GM18502 (cell line): Measurements from ENCODE around the gene ARL5B.

Experiments used
- ATAC-seq: cut with Tn5 transposase; IDR thresholded peaks from one replicate; pipeline ENCODE4 v1.9.1; 2021; ENCODE audit warnings: mild to moderate bottlenecking; ENCODE audit not compliant: unreplicated experiment, poor library complexity

Gene ARL5B

DNA sequence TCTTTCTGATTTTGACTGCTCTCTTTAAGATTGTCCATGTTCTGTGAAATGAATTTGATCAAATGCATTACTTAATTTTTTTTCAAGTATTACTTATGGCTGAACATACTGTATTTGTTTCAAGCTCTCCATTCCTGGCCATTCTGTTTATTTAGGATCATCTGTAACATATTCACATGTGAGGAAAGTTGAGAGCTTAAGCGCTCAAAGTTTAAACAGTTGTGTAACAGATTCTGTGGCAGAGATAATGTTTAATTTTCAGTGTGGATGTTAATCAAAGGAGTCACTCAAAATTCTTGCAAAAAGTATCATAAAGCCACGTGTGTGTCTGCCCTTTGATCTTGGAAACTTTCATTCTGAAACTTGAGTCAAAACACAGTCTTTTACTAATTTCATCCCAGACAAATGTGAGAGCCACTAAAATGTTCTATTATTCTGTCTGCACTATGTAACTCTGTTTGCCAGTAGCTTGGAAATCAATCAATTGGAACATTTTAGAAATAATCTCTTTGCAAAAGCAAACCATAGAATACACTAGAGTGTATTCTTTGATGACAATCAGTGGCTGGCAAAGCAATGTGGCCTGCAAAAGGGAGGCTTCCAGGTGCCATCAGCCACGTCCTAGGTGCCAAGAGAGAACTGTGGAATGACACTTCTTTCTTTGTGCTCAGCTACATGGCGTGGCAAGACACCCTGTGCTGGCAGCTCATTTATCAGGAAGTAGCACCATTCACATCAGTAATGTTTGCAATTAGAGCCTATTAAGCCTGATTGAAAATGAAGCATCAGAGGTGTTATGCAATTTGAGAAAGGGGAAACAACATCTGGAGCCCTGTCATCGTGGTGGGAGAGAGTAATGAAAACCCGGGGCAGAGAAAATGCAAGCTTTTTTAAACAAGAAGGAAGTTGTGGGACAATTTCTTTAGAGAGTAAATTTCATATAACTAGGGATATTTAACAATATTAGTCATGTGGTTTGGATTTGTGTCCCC lies 40.9 kb downstream of the ARL5B start:
- no peak for ATAC-seq

DNA sequence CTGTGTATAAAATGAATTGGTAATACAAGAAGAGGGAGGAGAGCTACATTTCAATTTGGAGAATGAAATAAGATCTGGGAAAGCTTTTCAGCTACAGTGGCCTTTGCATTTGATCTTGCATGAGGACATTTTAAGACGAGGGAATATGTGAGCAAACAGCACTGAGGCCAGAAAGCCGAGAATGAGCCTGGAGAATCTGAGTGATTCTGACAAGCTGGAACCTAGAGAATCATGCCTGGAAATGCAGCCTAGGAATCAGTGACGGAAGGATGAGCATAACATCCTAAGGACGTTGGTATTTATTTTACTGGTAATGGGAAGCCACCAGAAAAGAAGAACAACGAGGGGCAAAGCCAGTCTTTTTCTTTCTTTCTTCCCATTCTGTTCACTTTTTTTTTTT lies 44.3 kb downstream of the ARL5B start:
- no peak for ATAC-seq

DNA sequence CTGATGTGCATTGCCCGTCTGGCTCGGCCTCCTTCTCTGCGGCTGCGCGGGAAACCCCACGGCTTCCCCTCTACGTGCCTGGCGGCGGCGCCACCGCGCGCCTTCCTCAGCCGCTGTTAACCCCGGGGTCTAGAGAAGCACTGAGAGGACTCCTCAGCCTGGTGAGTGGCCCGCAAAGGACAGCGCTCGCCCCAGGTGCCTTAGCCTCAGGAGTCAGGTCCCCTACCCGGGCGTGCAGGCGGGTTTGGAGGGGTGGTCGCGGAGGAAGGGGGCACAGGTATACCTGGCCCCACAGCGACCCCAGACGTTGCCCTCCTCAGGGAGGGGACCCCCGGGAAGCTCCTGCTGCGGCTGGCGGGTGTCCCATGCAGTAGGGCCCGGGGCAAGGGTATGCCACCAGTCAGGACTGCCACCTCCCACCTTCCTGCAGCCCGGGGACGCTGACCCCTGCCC lies 51.0 kb downstream of the ARL5B start:
- no peak for ATAC-seq

DNA sequence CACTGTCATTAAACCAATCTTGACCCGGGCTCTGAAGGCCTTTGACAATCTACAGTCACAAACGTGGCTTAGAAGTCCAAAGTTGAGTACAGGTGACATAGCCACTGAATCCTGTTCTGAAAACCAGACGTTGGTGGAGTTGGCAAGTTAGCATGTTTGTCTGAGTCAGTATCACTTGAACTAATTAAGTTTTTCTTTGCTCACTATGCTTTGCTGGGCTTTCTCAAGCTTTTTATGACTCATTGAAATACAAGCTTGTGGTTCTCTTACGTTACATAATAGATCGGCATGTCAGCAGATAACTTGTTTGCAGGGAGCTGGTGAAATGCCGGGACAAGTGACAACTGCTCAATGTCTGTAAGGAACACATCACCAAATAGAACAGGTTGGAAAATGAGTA lies 53.8 kb downstream of the ARL5B start:
- ATAC-seq = no peak

DNA sequence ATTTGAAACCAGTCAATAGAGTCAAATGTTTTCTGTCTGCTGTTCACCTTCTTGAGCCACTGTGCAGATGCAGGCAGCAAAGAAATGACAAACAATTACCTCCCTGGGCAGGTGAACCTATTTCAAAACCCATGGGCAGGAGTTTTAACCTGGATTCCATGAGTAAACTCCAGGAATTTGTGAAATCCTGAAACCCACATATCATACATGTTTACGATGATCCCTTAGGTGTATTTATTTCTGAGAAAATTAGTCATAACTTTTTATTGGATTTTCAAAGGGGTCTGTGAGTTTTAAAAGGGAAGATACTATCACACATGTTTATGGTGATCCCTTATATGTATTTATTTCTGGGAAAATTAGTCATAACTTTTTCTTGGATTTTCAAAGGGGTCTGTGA lies 59.8 kb downstream of the ARL5B start:
- ATAC-seq = no peak

DNA sequence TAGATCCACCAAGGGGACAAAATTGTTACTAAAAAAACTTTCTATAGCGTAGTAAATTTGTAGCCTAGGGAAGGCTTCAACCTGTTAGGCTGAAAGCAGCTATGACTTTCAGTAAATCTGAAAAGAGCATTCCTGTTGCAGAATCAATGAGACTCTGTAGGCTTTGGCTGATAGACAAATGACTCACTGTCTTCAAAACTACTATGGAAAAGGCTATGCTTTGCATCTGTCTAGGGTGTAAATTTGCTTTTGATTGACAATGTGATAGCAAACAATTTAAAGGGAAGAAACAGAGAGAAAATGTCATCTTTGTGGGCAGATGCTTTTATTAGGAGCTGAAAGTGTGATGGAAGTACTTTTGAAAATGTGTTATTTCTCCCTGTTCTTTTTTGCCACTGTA lies 60.6 kb downstream of the ARL5B start:
- no peak for ATAC-seq

DNA sequence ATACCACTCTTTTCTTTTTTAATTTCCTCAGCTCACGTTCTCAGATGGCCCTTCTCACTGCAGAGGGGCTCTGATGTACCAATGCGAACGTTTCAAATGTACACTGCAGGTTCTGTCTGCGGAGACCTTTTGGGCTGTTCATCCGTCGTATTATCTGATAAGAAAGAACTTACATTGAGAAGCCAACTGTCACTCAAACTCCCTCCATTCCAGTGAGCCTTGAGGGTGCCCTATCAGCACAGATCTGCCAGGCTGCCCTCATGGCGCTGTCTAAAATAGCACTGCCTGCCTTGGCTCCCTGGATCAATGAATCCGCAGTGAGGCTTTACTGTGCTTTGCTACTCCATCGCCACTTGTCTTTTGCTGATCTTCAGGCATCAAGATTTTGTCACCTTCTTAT lies 61.8 kb downstream of the ARL5B start:
- ATAC-seq = no peak

DNA sequence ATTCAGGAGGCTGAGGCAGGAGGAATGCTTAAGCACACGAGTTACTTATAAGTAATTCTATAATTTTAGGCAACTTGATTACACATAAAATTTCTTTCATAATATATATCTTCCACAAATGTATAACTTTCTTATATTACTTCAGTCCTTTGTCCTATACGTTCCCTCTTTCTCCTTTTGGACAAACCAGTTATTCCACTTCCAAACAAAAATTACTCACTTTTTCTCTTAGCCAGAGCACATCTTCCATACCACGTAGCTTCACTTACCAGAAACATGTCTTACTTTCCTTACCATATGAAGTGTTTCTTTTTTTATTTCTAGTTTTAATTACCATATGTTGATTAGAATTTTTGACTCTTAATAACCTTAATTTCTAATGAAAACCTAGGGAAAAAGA lies 64.6 kb downstream of the ARL5B start:
- ATAC-seq = no peak
